Panc1 (cell line): ENCODE results near the gene NAA16. TPM values are rescaled to one million over a fixed set of nuclear protein-coding genes. Genes with fewer than 3 reads are reported as not detected.

Experiments
- ATAC-seq: fragments of 200-7000 bp; cut with Tn5 transposase; 2 replicates; pipeline ENCODE4 v1.9.1; 2020; ENCODE audit warnings: mild to moderate bottlenecking, moderate library complexity
- BruUV-seq: library from RNA; stranded (reverse); fragments of 400-500 nt; replicated peaks from 2 replicates; lab custom pipeline; 2021; lab: Mats Ljungman, UMichigan
- CTCF ChIA-PET: fragments of 300-600 bp; sonication (Branson Sonifier 250); formaldehyde crosslinking; loops from one replicate; lab custom pipeline; 2022; ENCODE audit warnings: antibody characterized with exemption; lab: Charles Lee
- POLR2A ChIA-PET: fragments of 300-600 bp; sonication (Branson Sonifier 250); formaldehyde crosslinking; loops from one replicate; lab custom pipeline; 2022; ENCODE audit warnings: antibody characterized with exemption; lab: Charles Lee
- DNase-seq: peaks from one replicate; pipeline ENCODE4 v3.0.0-alpha.2; 2010; ENCODE audit warnings: low read depth, low spot score
- H3K27ac ChIP-seq: 2 replicates; pipeline ENCODE4 v1.5.1; 2011; ENCODE audit warnings: mild to moderate bottlenecking, low read length, inconsistent platforms
- H3K27me3 ChIP-seq: fragments of 200-500 bp; sonication (Bioruptor generic); 2 replicates; pipeline ENCODE4 v1.6.0; 2014; ENCODE audit warnings: low read length, inconsistent platforms; ENCODE audit not compliant: control insufficient read depth, insufficient read depth
- H3K36me3 ChIP-seq: fragments of 200-500 bp; sonication (Bioruptor generic); 2 replicates; pipeline ENCODE4 v1.5.1; 2014; ENCODE audit warnings: inconsistent platforms, mild to moderate bottlenecking, low read length, moderate library complexity; ENCODE audit not compliant: control insufficient read depth, insufficient read depth
- H3K4me1 ChIP-seq: 2 replicates; pipeline ENCODE4 v1.5.1; 2011; ENCODE audit warnings: inconsistent platforms, mild to moderate bottlenecking, low read length, moderate library complexity; ENCODE audit not compliant: control insufficient read depth, insufficient read depth
- H3K4me3 ChIP-seq, 2 experiments: 2 replicates each; pipeline ENCODE4 v1.5.1; 2011 to 2012; ENCODE audit warnings: low read depth in 2 of 2, low read length in 2 of 2, mild to moderate bottlenecking in 2 of 2, inconsistent platforms in 1 of 2, moderate library complexity in 1 of 2
- H3K9me3 ChIP-seq: fragments of 200-500 bp; sonication (Bioruptor generic); 2 replicates; pipeline ENCODE4 v1.5.1; 2014; ENCODE audit warnings: low read depth, mild to moderate bottlenecking, inconsistent platforms, low read length, moderate library complexity; ENCODE audit not compliant: control insufficient read depth, insufficient read depth
- CTCF ChIP-seq: fragments of 450-650 bp; IDR thresholded peaks from 2 replicates; pipeline ENCODE4 v1.5.1; 2017; ENCODE audit warnings: mild to moderate bottlenecking
- POLR2AphosphoS5 ChIP-seq: IDR thresholded peaks from 2 replicates; pipeline ENCODE4 v1.6.1; 2012; ENCODE audit warnings: mild to moderate bottlenecking, low read depth, low read length, moderate library complexity
- REST ChIP-seq, 2 experiments: IDR thresholded peaks; 2 replicates each; pipeline ENCODE4 v1.6.1; 2011 to 2012; ENCODE audit warnings: low read depth in 2 of 2, control low read depth in 1 of 2, low read length in 1 of 2, mild to moderate bottlenecking in 1 of 2, moderate library complexity in 1 of 2; ENCODE audit not compliant: insufficient read depth in 1 of 2
- SIN3A ChIP-seq: IDR thresholded peaks from 2 replicates; pipeline ENCODE4 v1.6.1; 2012; ENCODE audit warnings: low read depth, mild to moderate bottlenecking, low read length, moderate library complexity, borderline replicate concordance; ENCODE audit not compliant: insufficient read depth
- TCF7L2 ChIP-seq: IDR thresholded peaks from 2 replicates; pipeline ENCODE4 v1.6.1; 2011; ENCODE audit warnings: mild to moderate bottlenecking, low read depth, low read length, inconsistent platforms
- in situ Hi-C: cut with HindIII; loops from 2 replicates; pipeline ENCODE4 v1.10.0; 2016; ENCODE audit warnings: low sequenced_read_pairs, low pct_unique_long_range_greater_than_20kb
- intact Hi-C: fragments of 100-400 bp; cut with micrococcal nuclease; formaldehyde crosslinking; loops from one replicate; pipeline ENCODE4 v1.10.0; 2022; ENCODE audit not compliant: unreplicated experiment
- total RNA-seq: library from RNA; stranded (reverse); gene quantifications from one replicate; pipeline ENCODE4 v1.2.1, GENCODE V29; 2021; ENCODE audit not compliant: unreplicated experiment

Gene NAA16
- total RNA-seq, 1 experiment from 2014 or later = 24.2 TPM

- Histone ChIP-seq H3K27ac (peak overlapping the region; percentile 84), H3K4me1 (peaks cover 6% of the 10 kb centered on the region; the same call in 1 of the 2 replicates), H3K27me3 (no peaks in the 10 kb centered on the region), H3K4me3 (no peak overlapping the region), H3K9me3 (no peaks in the 10 kb centered on the region), H3K36me3 (no peaks in the 10 kb centered on the region)
- ChIA-PET CTCF (no interaction called here), POLR2A (no interaction called here)
- DNase-seq (no peak), ATAC-seq (no peak)
- BruUV-seq = no TSS peak
- intact Hi-C loops = no loop called here
- TF ChIP-seq TCF7L2 (no peak), REST (IDR thresholded peaks at IDR 0.05; ENCODE audit: insufficient read depth in 1 of 2, low read depth in 2 of 2, low read length in 1 of 2) (no peak), CTCF (no peak), POLR2AphosphoS5 (no peak), SIN3A (no peak)
- in situ Hi-C loops = no loop called here
Measured at GRCh38 chr13:41286370-41286769, 24.7 kb upstream of the NAA16 start.

- intact Hi-C loops (no loop called here), in situ Hi-C loops (no loop called here)
- CTCF ChIA-PET = no interaction called here
- Histone ChIP-seq H3K9me3 (no peaks in the 10 kb centered on the region), H3K27me3 (no peaks in the 10 kb centered on the region), H3K4me3 (no peak overlapping the region), H3K4me1 (peaks cover 6% of the 10 kb centered on the region; the same call in 1 of the 2 replicates), H3K36me3 (no peaks in the 10 kb centered on the region), H3K27ac (no peak overlapping the region; the same call in 1 of the 2 replicates)
- no peak for ATAC-seq
- BruUV-seq = no TSS peak
- POLR2A ChIA-PET = no interaction called here
- DNase-seq = no peak
- no peak for TF ChIP-seq TCF7L2
- TF ChIP-seq CTCF = no peak
- TF ChIP-seq POLR2AphosphoS5 = no peak
- TF ChIP-seq SIN3A = no peak
- TF ChIP-seq REST (IDR thresholded peaks at IDR 0.05; ENCODE audit: insufficient read depth in 1 of 2, low read depth in 2 of 2, low read length in 1 of 2) = no peak
Measured at GRCh38 chr13:41289463-41289881, 21.6 kb upstream of the NAA16 start.
